Measurements from ENCODE around the gene TSFM. TPM values are rescaled to one million over a fixed set of nuclear protein-coding genes. Genes with fewer than 3 reads are reported as not detected.
"Not testable (repeated sequence)": the region's sequence is repeated elsewhere in the genome, so short reads cannot be mapped to it uniquely, and the experiment has no call there.

Gene TSFM
- total RNA-seq, 6 donors from 2014 or later, result 5.0 to 34.0 (median 22.8) TPM

DNA sequence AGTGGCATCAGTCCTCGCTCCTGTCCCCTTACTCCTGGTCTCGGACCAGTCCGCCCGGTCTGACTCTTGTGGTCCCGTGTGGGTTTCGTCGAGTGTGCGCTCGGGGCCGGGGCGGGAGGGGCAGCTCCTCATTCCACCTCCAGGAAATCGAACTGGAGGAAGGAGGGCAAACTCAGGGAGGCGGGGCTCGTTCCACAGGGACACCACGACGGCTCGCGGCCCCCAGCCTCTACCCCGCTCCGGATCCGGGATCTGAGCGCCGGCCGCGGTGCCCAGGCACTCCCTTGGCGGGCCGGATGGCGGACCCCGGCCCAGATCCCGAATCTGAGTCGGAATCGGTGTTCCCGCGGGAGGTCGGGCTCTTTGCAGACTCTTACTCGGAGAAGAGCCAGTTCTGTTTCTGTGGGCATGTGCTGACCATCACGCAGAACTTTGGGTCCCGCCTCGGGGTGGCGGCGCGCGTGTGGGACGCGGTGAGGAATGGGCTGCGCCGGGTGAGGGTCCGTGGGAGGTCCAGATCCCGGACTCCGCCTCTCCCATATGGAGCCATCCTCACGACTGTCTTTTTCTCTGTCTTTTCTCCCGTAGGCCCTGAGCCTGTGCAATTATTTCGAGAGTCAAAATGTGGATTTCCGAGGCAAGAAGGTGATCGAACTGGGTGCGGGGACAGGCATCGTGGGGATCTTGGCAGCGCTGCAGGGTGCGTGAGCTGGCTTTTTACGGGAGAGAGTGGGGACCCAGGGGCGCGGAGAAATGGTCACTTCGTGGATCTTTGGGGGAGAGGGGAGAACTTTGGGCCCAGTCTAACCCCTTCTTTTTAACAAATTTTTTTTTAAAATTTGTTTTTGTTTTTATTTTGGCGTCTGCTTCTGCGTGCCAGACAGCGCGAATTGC, 9.9 kb upstream of the TSFM start, which contains the start of gene EEF1AKMT3:
EEF1AKMT3 (plus strand) TSS at position 186 of the 894 bp plus-strand sequence; CDS start at position 297, 111 bp downstream.
- no peaks in the 10 kb centered on the region for H3K9me3 ChIP-seq
- DNase-seq (peak; percentile 77 to 90), ATAC-seq (ENCODE audit: low FRiP score in 2 of 2) (peak; percentile 74 to 82)
- peak within 1 kb of the TSS; percentile 81 to 95 (median 92) for H3K27ac ChIP-seq
- no peaks in the 10 kb centered on the region for H3K27me3 ChIP-seq
- peaks cover 0 to 29% (median 9%) of the 10 kb centered on the region in 4 donors for H3K36me3 ChIP-seq
- H3K4me1 ChIP-seq, result peaks cover 14 to 30% (median 19%) of the 10 kb centered on the region in 4 donors
- 2 to 4% methylated on average over 31 to 44 of the region's 67 CpGs for WGBS, 2 donors
- peak within 1 kb of the TSS; percentile 72 to 92 (median 85) for H3K4me3 ChIP-seq
- TF ChIP-seq, protein P1, sequence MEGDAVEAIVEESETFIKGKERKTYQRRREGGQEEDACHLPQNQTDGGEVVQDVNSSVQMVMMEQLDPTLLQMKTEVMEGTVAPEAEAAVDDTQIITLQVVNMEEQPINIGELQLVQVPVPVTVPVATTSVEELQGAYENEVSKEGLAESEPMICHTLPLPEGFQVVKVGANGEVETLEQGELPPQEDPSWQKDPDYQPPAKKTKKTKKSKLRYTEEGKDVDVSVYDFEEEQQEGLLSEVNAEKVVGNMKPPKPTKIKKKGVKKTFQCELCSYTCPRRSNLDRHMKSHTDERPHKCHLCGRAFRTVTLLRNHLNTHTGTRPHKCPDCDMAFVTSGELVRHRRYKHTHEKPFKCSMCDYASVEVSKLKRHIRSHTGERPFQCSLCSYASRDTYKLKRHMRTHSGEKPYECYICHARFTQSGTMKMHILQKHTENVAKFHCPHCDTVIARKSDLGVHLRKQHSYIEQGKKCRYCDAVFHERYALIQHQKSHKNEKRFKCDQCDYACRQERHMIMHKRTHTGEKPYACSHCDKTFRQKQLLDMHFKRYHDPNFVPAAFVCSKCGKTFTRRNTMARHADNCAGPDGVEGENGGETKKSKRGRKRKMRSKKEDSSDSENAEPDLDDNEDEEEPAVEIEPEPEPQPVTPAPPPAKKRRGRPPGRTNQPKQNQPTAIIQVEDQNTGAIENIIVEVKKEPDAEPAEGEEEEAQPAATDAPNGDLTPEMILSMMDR (IDR thresholded peaks at IDR 0.05), result peak in 1 of 6 experiments; percentile 21
- no peak for TF ChIP-seq POLR2AphosphoS5 (IDR thresholded peaks at IDR 0.05)
- TF ChIP-seq EP300 (IDR thresholded peaks at IDR 0.05), result no peak
- TF ChIP-seq POLR2A (IDR thresholded peaks at IDR 0.05), result no peak

DNA sequence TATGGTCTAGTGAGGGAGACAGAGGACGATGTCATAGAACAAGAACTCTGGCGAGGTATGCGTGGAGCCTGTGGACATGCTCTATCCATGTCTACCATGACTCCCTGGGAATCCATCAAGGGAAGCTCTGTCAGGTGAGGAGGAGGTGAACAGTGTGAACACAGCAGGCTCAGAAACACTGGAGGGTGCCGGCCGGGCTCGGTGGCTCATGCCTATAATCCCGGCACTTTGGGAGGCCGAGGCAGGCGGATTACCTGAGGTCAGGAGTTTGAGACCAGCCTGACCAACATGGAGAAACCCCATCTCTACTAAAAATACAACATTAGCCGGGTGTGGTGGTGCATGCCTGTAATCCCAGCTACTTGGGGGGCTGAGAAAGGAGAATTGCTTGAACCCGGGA, 8.0 kb upstream of the TSFM start:
- ATAC-seq (ENCODE audit: low FRiP score in 2 of 2); H3K27me3 ChIP-seq; H3K27ac ChIP-seq; H3K9me3 ChIP-seq; H3K4me3 ChIP-seq: not testable (repeated sequence)
- DNase-seq, result peak in 1 of 2 donors; percentile 43
- H3K4me1 ChIP-seq, result peaks cover 14 to 30% (median 19%) of the 10 kb centered on the region in 4 donors
- WGBS, 2 donors, result 96 to 97% methylated on average over 11 of the region's 11 CpGs
- H3K36me3 ChIP-seq, result peaks cover 0 to 19% (median 3%) of the 10 kb centered on the region in 4 donors

DNA sequence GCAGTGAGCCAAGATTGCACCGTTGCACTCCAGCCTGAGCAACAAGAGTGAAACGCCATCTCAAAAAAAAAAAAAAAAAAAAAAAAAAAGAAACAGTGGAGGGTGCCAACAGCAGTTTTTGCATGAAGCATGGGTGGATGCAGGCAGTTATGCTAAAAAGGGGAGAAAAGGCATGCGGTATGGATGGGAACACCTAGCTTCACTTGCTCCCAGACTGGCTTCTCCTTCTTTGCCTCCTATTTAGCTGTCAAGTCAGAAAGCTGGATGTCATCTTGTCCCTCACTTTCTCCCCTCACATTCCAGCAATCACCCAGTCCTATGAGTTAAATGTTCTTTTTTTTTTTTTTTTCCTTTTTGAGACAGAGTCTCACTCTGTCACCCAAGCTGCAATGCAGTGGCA, 7.5 kb upstream of the TSFM start:
- H3K4me3 ChIP-seq, result no peak overlapping the region
- peaks cover 0 to 16% (median 3%) of the 10 kb centered on the region in 4 donors for H3K36me3 ChIP-seq
- H3K27ac ChIP-seq, result no peak overlapping the region
- ATAC-seq (ENCODE audit: low FRiP score in 2 of 2) (no peak), DNase-seq (no peak)
- TF ChIP-seq POLR2AphosphoS5 (IDR thresholded peaks at IDR 0.05) (no peak), POLR2A (IDR thresholded peaks at IDR 0.05) (no peak)
- TF ChIP-seq, protein P1 (IDR thresholded peaks at IDR 0.05), result no peak
- H3K9me3 ChIP-seq, result no peaks in the 10 kb centered on the region
- WGBS, 2 donors, result 78 to 97% methylated on average over 3 of the region's 3 CpGs
- H3K27me3 ChIP-seq, result no peaks in the 10 kb centered on the region
- peaks cover 14 to 34% (median 19%) of the 10 kb centered on the region in 4 donors for H3K4me1 ChIP-seq

DNA sequence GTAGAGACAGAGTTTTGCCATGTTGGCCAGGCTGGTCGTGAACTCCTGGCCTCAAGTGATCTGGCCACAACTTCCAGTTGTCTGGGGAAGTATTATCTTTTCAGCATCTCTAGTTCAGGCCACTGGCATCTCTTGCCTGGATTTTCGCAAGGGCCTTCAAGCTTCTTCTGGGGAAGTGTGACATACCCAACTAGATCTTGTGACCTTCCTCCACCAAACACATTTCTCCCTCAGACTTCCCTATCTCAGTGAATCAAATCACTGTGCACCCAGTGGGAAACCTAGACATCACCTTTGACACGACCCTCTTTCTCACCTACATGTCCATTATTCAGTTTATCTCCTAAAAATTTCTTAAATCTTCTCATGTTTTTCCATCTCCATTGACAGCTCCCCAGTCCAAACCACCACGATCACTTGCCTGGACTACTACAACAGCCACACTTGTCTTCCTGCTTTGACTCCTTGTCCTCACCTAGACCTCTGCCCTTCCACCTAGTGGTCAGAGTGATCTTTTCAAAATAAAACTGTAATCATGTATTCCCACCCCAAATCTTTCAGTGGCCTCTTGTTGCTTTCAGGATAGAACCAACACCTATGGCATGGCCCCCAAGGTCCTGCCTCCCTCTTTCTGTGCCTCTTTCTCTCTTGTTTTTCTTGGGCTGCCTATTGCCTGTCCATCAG, 6.9 kb upstream of the TSFM start:
- WGBS, 2 donors, result 74 to 79% methylated on average over 4 of the region's 4 CpGs
- Histone ChIP-seq H3K27me3 (no peaks in the 10 kb centered on the region), H3K4me1 (peaks cover 16 to 29% (median 19%) of the 10 kb centered on the region in 4 donors), H3K4me3 (no peak overlapping the region), H3K9me3 (no peaks in the 10 kb centered on the region), H3K27ac (no peak overlapping the region), H3K36me3 (peaks cover 0 to 16% (median 4%) of the 10 kb centered on the region in 4 donors)
- TF ChIP-seq EP300 (IDR thresholded peaks at IDR 0.05) (no peak), POLR2AphosphoS5 (IDR thresholded peaks at IDR 0.05) (no peak), POLR2A (IDR thresholded peaks at IDR 0.05) (no peak)
- TF ChIP-seq, protein P1 (IDR thresholded peaks at IDR 0.05), result no peak
- DNase-seq (no peak), ATAC-seq (ENCODE audit: low FRiP score in 2 of 2) (no peak)

DNA sequence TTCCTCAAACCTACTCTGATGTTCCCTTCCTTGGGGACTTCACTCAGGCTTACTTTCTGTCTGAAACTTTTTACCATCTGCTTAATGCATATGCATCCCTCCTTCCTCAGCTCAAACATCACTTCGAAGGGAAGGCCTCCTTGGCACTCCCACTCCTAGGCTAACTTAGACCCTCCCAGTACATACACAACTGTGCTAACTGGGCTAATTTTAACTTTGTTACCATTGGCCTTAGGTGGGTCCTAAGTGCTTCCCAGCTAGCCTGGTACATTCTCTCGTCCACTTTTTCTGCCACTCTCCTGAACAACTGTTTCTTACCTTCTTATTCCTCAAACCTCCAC, 6.4 kb upstream of the TSFM start:
- Histone ChIP-seq H3K27me3 (no peaks in the 10 kb centered on the region), H3K4me3 (no peak overlapping the region), H3K4me1 (peaks cover 14 to 29% (median 19%) of the 10 kb centered on the region in 4 donors), H3K9me3 (no peaks in the 10 kb centered on the region), H3K36me3 (peaks cover 0 to 15% (median 3%) of the 10 kb centered on the region in 4 donors), H3K27ac (no peak overlapping the region)
- 91 to 93% methylated on average over 2 of the region's 2 CpGs for WGBS, 2 donors
- no peak for ATAC-seq (ENCODE audit: low FRiP score in 2 of 2)
- DNase-seq, result no peak
- TF ChIP-seq POLR2AphosphoS5 (IDR thresholded peaks at IDR 0.05) (no peak), EP300 (IDR thresholded peaks at IDR 0.05) (no peak), POLR2A (IDR thresholded peaks at IDR 0.05) (no peak)
- TF ChIP-seq, protein P1 (IDR thresholded peaks at IDR 0.05), result no peak
